Ramos (cell line): ENCODE data around the gene PHACTR3.

Experiments used
- in situ Hi-C: fragments of 300-500 bp; cut with MboI; formaldehyde crosslinking; loops from one replicate; pipeline ENCODE4 v1.14.3; 2022; ENCODE audit warnings: low sequenced_read_pairs; ENCODE audit not compliant: unreplicated experiment

The PHACTR3 gene

DNA sequence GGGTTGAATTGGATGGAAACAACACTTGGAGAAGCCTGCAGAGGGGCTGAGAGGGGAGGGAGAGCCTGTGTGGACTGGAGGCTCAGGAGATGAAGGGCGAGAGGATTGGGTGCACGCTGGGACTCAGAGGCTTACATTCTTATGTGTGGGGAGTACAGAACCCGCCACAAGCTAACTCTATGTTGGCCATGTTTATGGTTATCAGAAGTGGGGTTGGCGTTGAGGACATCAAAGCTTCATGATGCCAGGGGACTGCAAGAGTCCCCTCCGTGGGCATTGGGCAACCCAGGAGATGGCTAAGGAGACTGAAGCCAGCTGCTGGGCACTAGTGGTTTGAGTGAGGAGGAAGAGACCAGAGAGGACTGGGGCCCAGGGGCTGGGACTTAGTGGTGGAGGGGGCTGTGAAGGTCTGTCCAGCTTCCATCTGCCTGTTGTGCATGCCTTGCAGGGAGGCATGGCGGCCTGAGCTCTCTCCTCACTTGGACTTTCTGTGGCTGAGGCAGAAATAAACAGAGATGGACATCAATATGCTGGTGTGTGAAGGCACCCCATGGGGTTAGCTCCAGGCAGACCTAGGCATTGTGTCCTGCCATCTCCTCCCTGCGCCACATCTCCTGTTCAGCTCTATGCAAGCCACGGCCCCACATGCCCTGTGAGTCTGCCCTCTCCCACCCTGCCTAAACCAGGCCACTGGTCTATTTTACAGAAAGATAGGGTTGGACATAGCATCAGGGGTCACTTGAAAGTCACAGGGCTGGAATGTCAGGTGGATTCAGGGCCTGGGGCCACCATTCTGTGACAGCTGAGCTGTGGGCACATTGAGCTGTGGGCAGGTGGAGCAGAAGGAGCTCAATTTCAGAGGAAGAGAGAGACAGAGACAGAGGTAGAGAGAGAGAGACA is 61.6 kb downstream of the PHACTR3 start:
- in situ Hi-C loops, result no loop called here

- in situ Hi-C loops, result no loop called here
Measured at GRCh38 chr20:59666586-59666985, 62.2 kb downstream of the PHACTR3 start.

DNA sequence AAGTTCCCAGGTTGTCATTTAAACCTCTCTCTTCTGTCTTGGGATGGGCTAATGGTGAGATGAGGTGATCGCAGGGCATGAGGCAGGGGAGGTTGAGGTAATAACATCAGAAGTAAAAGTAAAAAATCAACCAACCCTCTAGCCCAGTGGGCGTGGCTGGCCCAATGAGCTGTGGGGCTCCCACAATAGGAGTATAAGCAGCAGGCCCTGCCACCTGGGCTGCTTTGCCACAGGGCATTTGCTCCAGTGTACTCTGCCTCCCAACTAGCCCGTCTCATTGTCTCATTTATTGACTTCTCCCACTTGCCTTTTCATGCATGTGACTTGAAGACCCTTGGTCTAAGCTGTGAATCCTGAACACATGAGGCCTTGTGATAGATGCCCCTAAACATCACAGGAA is 62.8 kb downstream of the PHACTR3 start:
- in situ Hi-C loops, result no loop called here

DNA sequence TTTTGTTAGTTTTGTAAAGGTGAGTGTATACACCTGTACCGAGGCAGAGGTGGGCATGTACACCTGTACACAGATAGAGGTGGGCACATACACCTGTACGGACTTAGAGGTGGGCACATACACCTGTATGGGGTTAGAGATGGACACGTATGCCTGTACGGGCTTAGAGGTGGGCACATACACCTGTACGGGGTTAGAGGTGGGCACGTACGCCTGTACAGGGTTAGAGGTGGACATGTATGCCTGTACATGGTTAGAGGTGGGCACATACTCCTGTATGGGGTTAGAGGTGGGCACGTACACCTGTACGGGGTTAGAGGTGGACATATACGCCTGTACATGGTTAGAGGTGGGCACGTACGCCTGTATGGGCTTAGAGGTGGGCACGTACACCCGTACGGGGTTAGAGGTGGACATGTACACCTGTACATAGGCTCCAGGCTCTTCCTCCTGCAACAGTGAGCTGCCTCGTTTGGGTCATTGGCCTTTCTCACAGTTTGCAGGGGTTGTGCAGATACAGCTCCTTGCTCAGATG is 63.7 kb downstream of the PHACTR3 start:
- in situ Hi-C loops, result no loop called here

DNA sequence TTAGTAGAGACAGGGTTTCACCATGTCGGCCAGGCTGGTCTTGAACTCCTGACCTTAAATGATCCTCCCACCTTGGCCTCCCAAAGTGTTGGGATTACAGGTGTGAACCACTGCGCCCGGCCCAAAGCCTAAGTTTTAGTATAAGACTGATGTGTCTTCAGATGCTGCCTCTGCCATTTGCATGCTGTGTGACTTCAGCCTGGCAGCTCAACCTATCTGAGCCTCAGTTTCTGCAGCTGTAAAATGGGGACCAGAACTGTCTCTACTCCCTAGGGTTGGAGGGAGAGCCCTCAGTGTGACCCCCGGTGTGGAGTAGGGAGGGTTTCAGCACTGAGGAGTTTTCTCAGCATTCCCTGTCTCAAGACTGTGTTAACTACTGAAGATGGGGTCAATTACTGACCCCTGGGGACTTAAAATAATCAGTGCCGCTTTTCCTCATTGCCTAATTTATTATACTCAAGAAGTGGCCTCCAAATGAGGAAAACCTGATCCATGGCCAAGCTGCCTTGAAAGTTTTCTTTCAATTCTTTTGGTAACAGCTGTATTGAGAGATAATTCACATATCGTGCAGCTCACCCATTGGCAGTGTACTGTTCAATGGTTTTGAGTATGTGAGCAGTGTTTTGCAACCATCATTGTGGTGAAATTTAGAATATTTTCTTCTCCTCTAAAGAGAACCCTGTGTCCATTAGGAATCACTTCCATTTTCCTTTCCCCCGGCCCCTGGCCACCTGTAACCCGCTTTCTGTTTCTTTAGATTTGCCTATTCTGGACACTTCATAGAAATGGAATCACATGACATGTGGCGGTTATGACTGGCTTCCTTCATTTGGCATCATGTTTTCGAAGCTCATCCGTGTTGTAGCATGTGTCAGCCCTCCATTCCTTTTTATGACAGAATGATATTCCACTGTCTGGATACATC is 64.8 kb downstream of the PHACTR3 start:
- in situ Hi-C loops, result no loop called here

DNA sequence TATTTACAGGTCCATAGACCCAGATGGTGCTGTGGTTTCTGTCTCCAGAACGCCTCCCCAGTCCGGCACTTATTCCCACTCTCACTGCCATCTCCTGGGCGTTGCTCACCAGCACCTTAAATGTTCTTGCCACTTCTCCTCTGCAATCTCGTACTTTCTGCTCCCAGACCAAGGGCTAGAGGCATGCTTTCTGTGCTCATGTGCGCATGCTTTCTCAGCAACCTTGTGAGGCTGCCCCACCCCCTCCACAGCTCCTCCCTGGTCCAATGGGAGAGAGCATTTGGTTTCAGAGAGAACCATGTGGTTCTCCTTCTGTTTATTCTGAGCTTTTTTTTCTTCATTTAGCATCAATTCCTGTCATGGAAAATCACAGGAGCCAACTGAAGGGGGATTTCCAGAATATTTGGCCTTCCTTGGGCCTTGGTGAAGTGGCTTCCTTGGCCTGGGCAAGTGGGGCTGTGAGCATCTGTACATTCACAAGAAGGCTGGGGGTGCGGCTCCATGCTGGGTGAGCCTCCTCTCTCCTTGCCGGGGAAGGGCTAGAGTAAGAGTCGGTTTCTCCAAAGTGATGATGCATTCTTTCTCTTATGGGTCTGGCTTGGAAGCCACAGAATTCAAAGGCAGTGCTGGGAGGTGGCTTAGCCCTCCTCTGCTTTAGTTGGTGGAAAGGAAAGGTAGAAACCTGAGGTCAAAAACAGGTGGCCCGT is 66.6 kb downstream of the PHACTR3 start:
- in situ Hi-C loops, result no loop called here

- in situ Hi-C loops, result no loop called here
Measured at GRCh38 chr20:59671661-59672471, 67.5 kb downstream of the PHACTR3 start.

DNA sequence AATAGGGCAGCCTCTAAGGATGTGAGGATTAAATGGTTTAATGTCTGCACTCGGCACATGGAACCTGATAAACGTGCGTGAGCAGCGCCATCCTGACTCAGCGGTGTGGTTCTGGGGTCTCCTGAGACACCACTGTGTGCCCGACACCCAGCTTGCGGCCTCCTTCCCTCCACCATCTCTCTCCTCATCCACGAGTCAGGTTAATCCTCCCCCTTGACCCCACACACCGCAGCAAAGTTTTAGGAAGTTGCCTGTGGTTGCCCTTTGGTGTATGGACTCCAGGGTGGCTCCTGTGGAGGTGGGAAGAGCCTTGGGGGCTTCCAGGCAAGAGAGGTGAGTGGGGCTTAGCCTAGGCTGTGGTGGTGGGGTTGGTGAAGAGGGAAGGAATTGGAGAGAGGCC is 68.2 kb downstream of the PHACTR3 start:
- in situ Hi-C loops, result no loop called here

- in situ Hi-C loops, result no loop called here
Measured at GRCh38 chr20:59673288-59673997, 69.1 kb downstream of the PHACTR3 start.

GRCh38 chr20:59673998-59674445 is 69.7 kb downstream of the PHACTR3 start:
- in situ Hi-C loops, result no loop called here

DNA sequence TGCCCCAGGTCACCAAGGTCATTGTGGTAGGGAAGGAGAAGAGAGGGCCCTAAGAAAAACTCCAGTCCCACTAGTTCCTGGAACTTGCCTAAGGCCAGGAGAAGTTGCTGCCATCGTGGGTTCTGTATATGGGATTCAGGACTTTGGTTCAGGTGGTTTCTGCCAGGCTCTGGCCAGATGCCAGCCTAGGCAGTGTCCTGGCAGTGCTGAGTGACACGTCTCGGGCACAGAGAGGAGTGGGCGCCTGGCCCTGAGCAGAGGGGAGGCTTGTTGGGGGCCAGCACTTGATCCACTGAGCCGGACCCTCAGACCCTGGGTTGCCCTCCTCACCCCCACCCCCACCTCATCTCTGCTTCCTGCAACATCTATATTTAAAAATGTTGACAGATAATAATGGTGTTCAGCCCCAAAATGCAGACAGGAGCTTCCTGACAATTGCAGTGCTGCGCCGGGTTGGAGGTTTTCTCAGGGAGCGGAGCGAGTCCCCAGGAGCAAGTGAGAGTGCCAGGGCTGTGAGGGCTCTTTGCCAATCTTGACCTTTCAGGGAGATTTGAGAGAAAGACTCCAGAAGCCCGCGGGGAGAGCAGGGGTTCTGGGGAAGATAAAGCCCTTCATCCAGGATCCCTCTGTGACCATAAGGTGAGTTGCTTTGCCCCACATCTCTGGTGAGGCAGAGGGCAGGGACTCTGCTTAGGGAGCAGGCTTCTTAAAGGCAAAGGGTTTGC is 71.9 kb downstream of the PHACTR3 start:
- in situ Hi-C loops, result no loop called here

- in situ Hi-C loops, result no loop called here
Measured at GRCh38 chr20:59676851-59677182, 72.5 kb downstream of the PHACTR3 start.

DNA sequence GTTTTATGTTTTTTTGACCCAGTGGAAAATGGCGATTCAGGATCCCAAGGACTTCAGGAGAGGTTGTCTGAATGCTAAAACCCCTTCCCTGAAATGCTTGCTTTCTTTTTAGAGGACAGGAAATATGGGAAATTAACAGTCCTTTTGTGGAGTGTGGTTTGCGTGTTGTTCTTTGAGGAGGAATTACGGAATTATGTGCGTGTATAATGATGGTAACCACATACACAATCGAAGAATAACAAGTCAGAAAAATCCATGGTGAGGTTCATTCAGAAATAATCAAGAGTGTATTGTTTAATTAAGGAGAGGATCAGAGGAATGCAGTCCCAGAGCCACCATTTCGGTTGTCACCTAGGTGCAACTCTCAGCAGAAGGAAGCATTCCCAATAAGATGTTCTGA is 73.2 kb downstream of the PHACTR3 start:
- in situ Hi-C loops, result no loop called here

GRCh38 chr20:59678288-59678687 is 73.9 kb downstream of the PHACTR3 start:
- in situ Hi-C loops, result no loop called here

DNA sequence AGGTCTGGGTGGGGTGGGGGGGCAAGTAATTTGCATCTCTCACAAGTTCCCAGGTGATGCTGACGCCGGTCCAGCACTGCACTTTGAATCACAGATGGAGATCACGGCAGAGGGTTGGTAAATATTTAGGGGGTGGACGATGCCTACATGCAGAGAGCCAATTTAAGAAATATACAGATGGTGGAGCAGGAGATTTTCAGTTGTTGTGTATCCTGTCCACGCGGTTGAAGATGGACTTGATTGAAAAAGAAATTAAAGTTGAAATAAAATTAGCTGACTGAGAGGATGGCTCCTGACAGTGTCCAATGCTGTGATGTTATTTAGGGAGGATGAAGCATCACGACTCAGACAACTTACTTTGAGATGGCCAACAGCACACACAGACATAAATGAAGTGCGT is 74.6 kb downstream of the PHACTR3 start:
- in situ Hi-C loops, result no loop called here

- in situ Hi-C loops, result no loop called here
Measured at GRCh38 chr20:59680148-59680650, 75.9 kb downstream of the PHACTR3 start.

GRCh38 chr20:59680852-59681251 is 76.5 kb downstream of the PHACTR3 start:
- in situ Hi-C loops, result no loop called here

GRCh38 chr20:59682603-59683002 is 78.3 kb downstream of the PHACTR3 start:
- in situ Hi-C loops, result no loop called here
